Esophagus muscularis mucosa (tissue), 4 donors: Measurements from ENCODE around the gene DYNC2I2. TPM values are rescaled to one million over a fixed set of nuclear protein-coding genes. Genes with fewer than 3 reads are reported as not detected.
"Not testable (repeated sequence)": the region's sequence is repeated elsewhere in the genome, so short reads cannot be mapped to it uniquely, and the experiment has no call there.

Experiments used
- DNase-seq: peaks from one replicate; pipeline ENCODE4 v3.0.0-alpha.2; 2017; ENCODE audit errors: extremely low spot score
- H3K27ac ChIP-seq, 4 donors: fragments of 200-600 bp; sonication (generic); replicated peaks in 1 of 4; 1 replicate in 3 of 4; 2 replicates in 1 of 4; pipeline ENCODE4 v1.5.1; 2016 to 2019; ENCODE audit warnings: mild to moderate bottlenecking in 1 of 4
- H3K27me3 ChIP-seq, 4 donors: fragments of 200-600 bp; sonication (generic); one replicate each; pipeline versions ENCODE4 v1.5.1 to v1.6.0; 2016 to 2019
- H3K36me3 ChIP-seq, 4 donors: fragments of 200-600 bp; sonication (generic); one replicate each; pipeline ENCODE4 v1.5.1; 2016 to 2019
- H3K4me1 ChIP-seq, 4 donors: fragments of 200-600 bp; sonication (generic); one replicate each; pipeline ENCODE4 v1.5.1; 2016 to 2019
- H3K4me3 ChIP-seq, 4 donors: fragments of 200-600 bp; sonication (generic); 1 replicate in 2 of 4; 2 replicates in 2 of 4; pipeline ENCODE4 v1.5.1; 2016 to 2019; ENCODE audit warnings: mild to moderate bottlenecking in 4 of 4, moderate library complexity in 1 of 4
- H3K9me3 ChIP-seq, 4 donors: fragments of 200-600 bp; sonication (generic); 1 replicate in 3 of 4; 2 replicates in 1 of 4; pipeline ENCODE4 v1.5.1; 2016 to 2019
- EP300 ChIP-seq: sonication (generic); formaldehyde crosslinking; IDR thresholded peaks from one replicate; pipeline ENCODE4 v1.6.1; 2017; ENCODE audit warnings: antibody characterized with exemption
- POLR2A ChIP-seq: fragments of 450-650 bp; IDR thresholded peaks from one replicate; pipeline ENCODE4 v1.6.1; 2017; ENCODE audit warnings: antibody characterized with exemption, moderate library complexity, mild to moderate bottlenecking, low read depth
- POLR2AphosphoS5 ChIP-seq, 2 donors: sonication (generic); formaldehyde crosslinking; IDR thresholded peaks; one replicate each; pipeline ENCODE4 v1.6.1; 2017; ENCODE audit warnings: antibody characterized with exemption in 2 of 2
- WGBS: methylation state at CpG from one replicate; pipeline ENCODE4 v1.1.5; 2018; 5-methylcytosine and 5-hydroxymethylcytosine counted together
- intact Hi-C: fragments of 100-400 bp; cut with DNase I; formaldehyde crosslinking; loops from one replicate; pipeline ENCODE4 v1.15.1; 2023
- total RNA-seq, 4 donors: library from RNA; depleted of rRNA; stranded (reverse); fragments of >200 nt; gene quantifications; one replicate each; pipeline versions ENCODE4 v1.1.0 to v1.2.1, GENCODE V29; 2016
- TF ChIP-seq, protein P1 (sequence below), 3 experiments: fragments of 200-600 bp in 2 of 3; fragments of 450-650 bp in 1 of 3; sonication (generic) in 2 of 3; IDR thresholded peaks; one replicate each; pipeline ENCODE4 v1.5.1; 2017 to 2019; ENCODE audit warnings: antibody characterized with exemption in 3 of 3, mild to moderate bottlenecking in 2 of 3, moderate library complexity in 1 of 3

Gene DYNC2I2
- total RNA-seq, 4 donors from 2014 or later: 27.8 to 54.8 (median 39.2) TPM

DNA sequence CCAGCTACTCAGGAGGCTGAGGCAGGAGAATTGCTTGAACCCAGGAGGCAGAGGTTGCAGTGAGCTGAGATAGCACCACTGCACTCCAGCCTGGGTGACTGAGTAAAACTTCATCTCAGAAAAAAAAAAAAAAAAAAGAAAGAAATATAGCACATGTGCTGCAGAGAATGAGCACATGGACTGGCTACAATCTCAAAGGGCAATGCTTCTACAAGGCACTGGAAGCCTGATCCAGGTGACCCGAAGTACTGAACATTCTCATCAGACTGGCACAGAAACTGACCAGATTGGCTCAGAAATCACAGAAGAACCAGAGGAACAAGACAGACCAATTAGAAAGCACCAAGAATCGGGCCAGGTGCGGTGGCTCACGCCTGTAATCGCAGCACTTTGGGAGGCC is 4.8 kb downstream of the DYNC2I2 start:
- TF ChIP-seq POLR2AphosphoS5 (IDR thresholded peaks at IDR 0.05): no peak
- TF ChIP-seq, protein P1, sequence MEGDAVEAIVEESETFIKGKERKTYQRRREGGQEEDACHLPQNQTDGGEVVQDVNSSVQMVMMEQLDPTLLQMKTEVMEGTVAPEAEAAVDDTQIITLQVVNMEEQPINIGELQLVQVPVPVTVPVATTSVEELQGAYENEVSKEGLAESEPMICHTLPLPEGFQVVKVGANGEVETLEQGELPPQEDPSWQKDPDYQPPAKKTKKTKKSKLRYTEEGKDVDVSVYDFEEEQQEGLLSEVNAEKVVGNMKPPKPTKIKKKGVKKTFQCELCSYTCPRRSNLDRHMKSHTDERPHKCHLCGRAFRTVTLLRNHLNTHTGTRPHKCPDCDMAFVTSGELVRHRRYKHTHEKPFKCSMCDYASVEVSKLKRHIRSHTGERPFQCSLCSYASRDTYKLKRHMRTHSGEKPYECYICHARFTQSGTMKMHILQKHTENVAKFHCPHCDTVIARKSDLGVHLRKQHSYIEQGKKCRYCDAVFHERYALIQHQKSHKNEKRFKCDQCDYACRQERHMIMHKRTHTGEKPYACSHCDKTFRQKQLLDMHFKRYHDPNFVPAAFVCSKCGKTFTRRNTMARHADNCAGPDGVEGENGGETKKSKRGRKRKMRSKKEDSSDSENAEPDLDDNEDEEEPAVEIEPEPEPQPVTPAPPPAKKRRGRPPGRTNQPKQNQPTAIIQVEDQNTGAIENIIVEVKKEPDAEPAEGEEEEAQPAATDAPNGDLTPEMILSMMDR (IDR thresholded peaks at IDR 0.05): no peak
- no peak for TF ChIP-seq POLR2A
- Histone ChIP-seq H3K4me3 (no peak overlapping the region), H3K4me1 (peaks cover 0 to 11% (median 8%) of the 10 kb centered on the region in 4 donors), H3K27ac (no peak overlapping the region), H3K27me3 (no peaks in the 10 kb centered on the region), H3K9me3 (no peaks in the 10 kb centered on the region), H3K36me3 (peaks cover 0 to 3% (median 0%) of the 10 kb centered on the region in 4 donors)
- intact Hi-C loops: no loop called here
- no peak for DNase-seq
- WGBS: 95% methylated on average over 5 of the region's 5 CpGs

DNA sequence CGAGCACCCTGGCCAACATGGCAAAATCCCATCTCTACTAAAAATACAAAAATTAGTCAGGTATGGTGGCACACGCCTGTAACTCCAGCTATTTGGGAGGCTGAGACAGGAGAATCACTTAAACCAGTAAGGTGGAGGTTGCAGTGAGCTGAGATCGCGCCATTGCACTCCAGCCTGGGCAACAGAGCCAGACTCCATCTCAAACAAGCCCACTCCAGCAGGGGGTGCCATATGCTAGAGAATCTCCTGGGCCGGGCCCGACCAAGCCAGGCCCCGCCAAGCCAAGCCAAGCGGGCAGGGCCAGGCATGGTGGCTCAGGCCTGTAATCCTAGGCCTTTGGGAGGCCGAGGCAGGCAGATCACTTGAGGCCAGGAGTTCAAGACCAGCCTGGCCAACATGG is 8.4 kb downstream of the DYNC2I2 start:
- H3K4me1 ChIP-seq, H3K36me3 ChIP-seq, H3K27ac ChIP-seq, H3K4me3 ChIP-seq, H3K9me3 ChIP-seq, DNase-seq, H3K27me3 ChIP-seq: not testable (repeated sequence)
- intact Hi-C loops: loop anchor here (5.0 kb wide), 1 partner anchor 54 kb away; the partner anchor contains the start of gene PKN3
- 83% methylated on average over 1 of the region's 9 CpGs for WGBS
- TF ChIP-seq, protein P1 (IDR thresholded peaks at IDR 0.05): peak; percentile 18 to 43 (median 42)
- TF ChIP-seq POLR2AphosphoS5 (IDR thresholded peaks at IDR 0.05): peak in 1 of 2 donors; percentile 9

GRCh38 chr9:128643519-128644300 is 12.9 kb downstream of the DYNC2I2 start:
- H3K4me1 ChIP-seq: no peaks in the 10 kb centered on the region
- H3K9me3 ChIP-seq: no peaks in the 10 kb centered on the region
- no peak overlapping the region for H3K4me3 ChIP-seq
- no peak overlapping the region for H3K27ac ChIP-seq
- peaks cover 0 to 22% (median 15%) of the 10 kb centered on the region in 4 donors for H3K36me3 ChIP-seq
- TF ChIP-seq POLR2AphosphoS5 (IDR thresholded peaks at IDR 0.05) (no peak), EP300 (no peak), POLR2A (no peak)
- TF ChIP-seq, protein P1 (IDR thresholded peaks at IDR 0.05): no peak
- intact Hi-C loops: no loop called here
- no peaks in the 10 kb centered on the region for H3K27me3 ChIP-seq
- WGBS: 74% methylated on average over 12 of the region's 12 CpGs
- DNase-seq: no peak

- Histone ChIP-seq H3K27me3 (no peaks in the 10 kb centered on the region), H3K4me1 (no peaks in the 10 kb centered on the region), H3K36me3 (peaks cover 0 to 25% (median 16%) of the 10 kb centered on the region in 4 donors), H3K27ac (no peak overlapping the region), H3K4me3 (no peak overlapping the region), H3K9me3 (no peaks in the 10 kb centered on the region)
- TF ChIP-seq, protein P1 (IDR thresholded peaks at IDR 0.05): no peak
- TF ChIP-seq POLR2A: no peak
- TF ChIP-seq EP300: no peak
- TF ChIP-seq POLR2AphosphoS5 (IDR thresholded peaks at IDR 0.05): no peak
- intact Hi-C loops: no loop called here
- 87% methylated on average over 12 of the region's 12 CpGs for WGBS
- no peak for DNase-seq
Observed at GRCh38 chr9:128642675-128643245, 13.9 kb downstream of the DYNC2I2 start.
